Measurements from ENCODE around the gene FCN1. TPM values are rescaled to one million over a fixed set of nuclear protein-coding genes. Genes with fewer than 3 reads are reported as not detected.

Gene FCN1
- total RNA-seq: not detected

- Mint-ChIP-seq H3K27ac (no peak within 1 kb of the TSS), H3K27me3 (peaks cover 3% of the 10 kb centered on the region), H3K4me1 (ENCODE audit: low read depth) (no peaks in the 10 kb centered on the region), H3K9me3 (peaks cover 10% of the 10 kb centered on the region), H3K4me3 (no peak within 1 kb of the TSS), H3K36me3 (no peaks in the 10 kb centered on the region)
- POLR2A ChIA-PET: no interaction called here
- DNase-seq: no peak
- CTCF ChIA-PET: no interaction called here
- intact Hi-C loops (cut with micrococcal nuclease): no loop called here
These were observed at the start of gene FCN1 for GRCh38 chr9:134917431-134918373. Gene FCN1 (minus strand): TSS chr9:134917912. CDS start chr9:134917871, 41 bp downstream.

GRCh38 chr9:134966697-134967546 is 49.2 kb upstream of the FCN1 start:
- CTCF ChIA-PET: no interaction called here
- no peak for DNase-seq
- peaks cover 10% of the 10 kb centered on the region for H3K27me3 Mint-ChIP-seq
- no peaks in the 10 kb centered on the region for H3K4me1 Mint-ChIP-seq (ENCODE audit: low read depth)
- no peak overlapping the region for H3K4me3 Mint-ChIP-seq
- intact Hi-C loops (cut with micrococcal nuclease): no loop called here
- no peak overlapping the region for H3K27ac Mint-ChIP-seq
- no peaks in the 10 kb centered on the region for H3K9me3 Mint-ChIP-seq
- no peaks in the 10 kb centered on the region for H3K36me3 Mint-ChIP-seq
- POLR2A ChIA-PET: no interaction called here

GRCh38 chr9:134966270-134966669 is 48.6 kb upstream of the FCN1 start:
- no peak for DNase-seq
- H3K4me1 Mint-ChIP-seq (ENCODE audit: low read depth): no peaks in the 10 kb centered on the region
- no peak overlapping the region for H3K4me3 Mint-ChIP-seq
- peaks cover 12% of the 10 kb centered on the region for H3K27me3 Mint-ChIP-seq
- POLR2A ChIA-PET: no interaction called here
- no peak overlapping the region for H3K27ac Mint-ChIP-seq
- CTCF ChIA-PET: no interaction called here
- H3K9me3 Mint-ChIP-seq: no peaks in the 10 kb centered on the region
- no peaks in the 10 kb centered on the region for H3K36me3 Mint-ChIP-seq
- intact Hi-C loops (cut with micrococcal nuclease): no loop called here

GRCh38 chr9:134965851-134966250 is 48.1 kb upstream of the FCN1 start:
- Mint-ChIP-seq H3K27ac (no peak overlapping the region), H3K27me3 (peaks cover 12% of the 10 kb centered on the region), H3K36me3 (no peaks in the 10 kb centered on the region), H3K4me1 (ENCODE audit: low read depth) (no peaks in the 10 kb centered on the region), H3K9me3 (no peaks in the 10 kb centered on the region), H3K4me3 (no peak overlapping the region)
- ChIA-PET POLR2A (no interaction called here), CTCF (no interaction called here)
- intact Hi-C loops (cut with micrococcal nuclease): no loop called here
- DNase-seq: no peak

- Mint-ChIP-seq H3K27ac (no peak overlapping the region), H3K4me1 (ENCODE audit: low read depth) (no peaks in the 10 kb centered on the region), H3K27me3 (peaks cover 12% of the 10 kb centered on the region), H3K4me3 (no peak overlapping the region), H3K9me3 (no peaks in the 10 kb centered on the region), H3K36me3 (no peaks in the 10 kb centered on the region)
- CTCF ChIA-PET: no interaction called here
- intact Hi-C loops (cut with micrococcal nuclease): no loop called here
- POLR2A ChIA-PET: no interaction called here
- no peak for DNase-seq
These were observed 47.7 kb upstream of the FCN1 start for GRCh38 chr9:134965411-134965810.

GRCh38 chr9:134964271-134965055 is 46.8 kb upstream of the FCN1 start:
- H3K4me1 Mint-ChIP-seq (ENCODE audit: low read depth): no peaks in the 10 kb centered on the region
- no peaks in the 10 kb centered on the region for H3K36me3 Mint-ChIP-seq
- no peaks in the 10 kb centered on the region for H3K9me3 Mint-ChIP-seq
- ChIA-PET CTCF (no interaction called here), POLR2A (no interaction called here)
- no peak overlapping the region for H3K4me3 Mint-ChIP-seq
- no peak overlapping the region for H3K27ac Mint-ChIP-seq
- DNase-seq: no peak
- intact Hi-C loops (cut with micrococcal nuclease): no loop called here
- H3K27me3 Mint-ChIP-seq: peaks cover 6% of the 10 kb centered on the region

GRCh38 chr9:134963546-134963945 is 45.8 kb upstream of the FCN1 start:
- H3K9me3 Mint-ChIP-seq: no peaks in the 10 kb centered on the region
- no peak overlapping the region for H3K4me3 Mint-ChIP-seq
- no peaks in the 10 kb centered on the region for H3K4me1 Mint-ChIP-seq (ENCODE audit: low read depth)
- H3K27me3 Mint-ChIP-seq: peaks cover 6% of the 10 kb centered on the region
- intact Hi-C loops (cut with micrococcal nuclease): no loop called here
- ChIA-PET POLR2A (no interaction called here), CTCF (no interaction called here)
- no peak for DNase-seq
- H3K36me3 Mint-ChIP-seq: no peaks in the 10 kb centered on the region
- no peak overlapping the region for H3K27ac Mint-ChIP-seq

GRCh38 chr9:134962973-134963364 is 45.3 kb upstream of the FCN1 start:
- CTCF ChIA-PET: no interaction called here
- no peak for DNase-seq
- Mint-ChIP-seq H3K27me3 (peaks cover 6% of the 10 kb centered on the region), H3K36me3 (no peaks in the 10 kb centered on the region), H3K4me1 (ENCODE audit: low read depth) (no peaks in the 10 kb centered on the region), H3K9me3 (no peaks in the 10 kb centered on the region), H3K27ac (no peak overlapping the region), H3K4me3 (no peak overlapping the region)
- intact Hi-C loops (cut with micrococcal nuclease): no loop called here
- POLR2A ChIA-PET: no interaction called here

GRCh38 chr9:134962065-134962972 is 44.6 kb upstream of the FCN1 start:
- no peaks in the 10 kb centered on the region for H3K9me3 Mint-ChIP-seq
- H3K4me1 Mint-ChIP-seq (ENCODE audit: low read depth): no peaks in the 10 kb centered on the region
- H3K36me3 Mint-ChIP-seq: no peaks in the 10 kb centered on the region
- ChIA-PET CTCF (no interaction called here), POLR2A (no interaction called here)
- H3K4me3 Mint-ChIP-seq: no peak overlapping the region
- intact Hi-C loops (cut with micrococcal nuclease): no loop called here
- peaks cover 6% of the 10 kb centered on the region for H3K27me3 Mint-ChIP-seq
- no peak overlapping the region for H3K27ac Mint-ChIP-seq
- DNase-seq: no peak

GRCh38 chr9:134961331-134962064 is 43.8 kb upstream of the FCN1 start:
- Mint-ChIP-seq H3K27ac (no peak overlapping the region), H3K4me3 (no peak overlapping the region), H3K36me3 (no peaks in the 10 kb centered on the region), H3K9me3 (no peaks in the 10 kb centered on the region), H3K27me3 (peaks cover 6% of the 10 kb centered on the region), H3K4me1 (ENCODE audit: low read depth) (no peaks in the 10 kb centered on the region)
- intact Hi-C loops (cut with micrococcal nuclease): no loop called here
- DNase-seq: no peak
- ChIA-PET POLR2A (no interaction called here), CTCF (no interaction called here)

GRCh38 chr9:134960701-134961181 is 43.0 kb upstream of the FCN1 start:
- Mint-ChIP-seq H3K4me1 (ENCODE audit: low read depth) (no peaks in the 10 kb centered on the region), H3K27ac (no peak overlapping the region), H3K36me3 (no peaks in the 10 kb centered on the region), H3K9me3 (no peaks in the 10 kb centered on the region), H3K4me3 (no peak overlapping the region), H3K27me3 (peaks cover 6% of the 10 kb centered on the region)
- POLR2A ChIA-PET: no interaction called here
- DNase-seq: no peak
- intact Hi-C loops (cut with micrococcal nuclease): no loop called here
- CTCF ChIA-PET: no interaction called here

Data from activated CD4-positive, alpha-beta memory T cell treated with anti-CD3 and anti-CD28 coated beads for 36 hours (primary cell).